ENCODE measurements around the gene RNASE4. TPM values are rescaled to one million over a fixed set of nuclear protein-coding genes. Genes with fewer than 3 reads are reported as not detected.

Gene RNASE4
- total RNA-seq, 1 experiment from 2014 or later: 0.75 TPM

- no peaks in the 10 kb centered on the region for H3K36me3 ChIP-seq (ENCODE audit: insufficient read depth, low read length, poor library complexity, severe bottlenecking)
- H3K9me3 ChIP-seq (ENCODE audit: low read depth, low read length, poor library complexity, severe bottlenecking): peaks cover 10% of the 10 kb centered on the region
- ChIA-PET CTCF (no interaction called here), POLR2A (ENCODE audit: low non-redundant PET) (no interaction called here)
- H3K27ac ChIP-seq (ENCODE audit: low read depth, low read length, poor library complexity, severe bottlenecking): no peak overlapping the region
- H3K27me3 ChIP-seq (replicated peaks; ENCODE audit: insufficient read depth, low read depth, low read length, poor library complexity): no peaks in the 10 kb centered on the region
- DNase-seq (ENCODE audit: low spot score): no peak
- no TSS peak for BruUV-seq (replicated peaks)
- intact Hi-C loops (cut with micrococcal nuclease; ENCODE audit: unreplicated experiment): no loop called here
- no peaks in the 10 kb centered on the region for H3K4me1 ChIP-seq (ENCODE audit: insufficient read depth, low read length, poor library complexity, severe bottlenecking)
- TF ChIP-seq EZH2 (IDR thresholded peaks at IDR 0.05; ENCODE audit: borderline replicate concordance, low read depth, low read length, poor library complexity, severe bottlenecking) (no peak), CTCF (conservative IDR thresholded peaks at IDR 0.05; ENCODE audit: low read depth, low read length) (no peak)
- no peak overlapping the region for H3K4me3 ChIP-seq (ENCODE audit: low read depth, low read length, poor library complexity, severe bottlenecking)
Observed at GRCh38 chr14:20750194-20750593, 65.8 kb downstream of the RNASE4 start.

Other genes with a start within 250 kb of the RNASE4 start
- gene KLHL33, start 248.4 kb upstream of the RNASE4 start, total RNA-seq (2021): 0.04 and 0.13 TPM in 2 replicates
- gene OSGEP, start 229.7 kb upstream of the RNASE4 start, total RNA-seq (2021): 59.2 and 67.8 TPM in 2 replicates
- gene APEX1, start 229.3 kb upstream of the RNASE4 start, total RNA-seq (2021): 277 and 299 TPM in 2 replicates
- 32.4 and 34.9 TPM in 2 replicates for gene PIP4P1, start 223.1 kb upstream of the RNASE4 start, total RNA-seq (2021)
- 78.3 and 97.0 TPM in 2 replicates for gene PNP, start 215.2 kb upstream of the RNASE4 start, total RNA-seq (2021)
- gene RNASE10, start 179.0 kb upstream of the RNASE4 start, total RNA-seq (2021): 0.26 TPM in 1 of 2 replicates, not detected in the other
- gene RNASE9, start 123.5 kb upstream of the RNASE4 start, total RNA-seq (2021): not detected in 2 replicates
- not detected in 2 replicates for gene RNASE11, start 96.6 kb upstream of the RNASE4 start, total RNA-seq (2021)
- gene RNASE12, start 93.2 kb upstream of the RNASE4 start, total RNA-seq (2021): not detected in 2 replicates
- not detected in 2 replicates for gene OR6S1, start 42.9 kb upstream of the RNASE4 start, total RNA-seq (2021)
- 0.71 and 2.2 TPM in 2 replicates for gene ANG, start 4.2 kb downstream of the RNASE4 start, total RNA-seq (2021)
- not detected in 2 replicates for gene EDDM3A, start 61.3 kb downstream of the RNASE4 start, total RNA-seq (2021)
- not detected in 2 replicates for gene EDDM3B, start 83.8 kb downstream of the RNASE4 start, total RNA-seq (2021)
- not detected in 2 replicates for gene RNASE6, start 96.7 kb downstream of the RNASE4 start, total RNA-seq (2021)
- gene RNASE1, start 118.3 kb downstream of the RNASE4 start, total RNA-seq (2021): not detected in 2 replicates
- not detected in 2 replicates for gene RNASE3, start 206.8 kb downstream of the RNASE4 start, total RNA-seq (2021)